Spleen (tissue), 7 donors: Measurements from ENCODE around the gene CREB3L4.
A peak's percentile ranks its signal among the peaks of the same experiment; 100 is the strongest.

Experiments used
- CTCF ChIP-seq, 11 experiments: fragments of 200-600 bp in 7 of 11; fragments of 450-650 bp in 4 of 11; sonication (generic) in 4 of 11; IDR thresholded peaks in 8 of 11; conservative IDR thresholded peaks in 3 of 11; 1 replicate in 7 of 11; 2 replicates in 4 of 11; pipeline versions ENCODE4 v1.4.0 to v1.8.0; 2016 to 2021; ENCODE audit warnings: antibody characterized with exemption in 11 of 11, inconsistent platforms in 4 of 11, mild to moderate bottlenecking in 1 of 11
- POLR2A ChIP-seq, 3 donors: fragments of 450-650 bp; IDR thresholded peaks; one replicate each; pipeline ENCODE4 v1.5.1; 2017; ENCODE audit warnings: antibody characterized with exemption in 3 of 3, mild to moderate bottlenecking in 1 of 3
- POLR2AphosphoS5 ChIP-seq, 3 donors: sonication (generic); formaldehyde crosslinking; IDR thresholded peaks; one replicate each; pipeline ENCODE4 v1.5.1; 2017; ENCODE audit warnings: antibody characterized with exemption in 3 of 3
- donor health status: DM: no; HTN: no; CAD: no; lungs with moderate emphysema.
- donor health status: DM: no; HTN: no; CAD: no.
- donor health status: DM: no; HTN: no; CAD: no.

GRCh38 chr1:153960206-153960605 is 7.5 kb upstream of the CREB3L4 start:
- TF ChIP-seq POLR2A (IDR thresholded peaks at IDR 0.05) (no peak), POLR2AphosphoS5 (IDR thresholded peaks at IDR 0.05) (peak in 1 of 3 donors; percentile 16), CTCF (IDR thresholded peaks at IDR 0.05 in 8 of 11, conservative IDR thresholded peaks at IDR 0.05 in 3 of 11) (no peak)
